ENCODE results near the gene ARHGAP11A.
A peak's percentile ranks its signal among the peaks of the same experiment; 100 is the strongest.
"Not testable (repeated sequence)": the region's sequence is repeated elsewhere in the genome, so short reads cannot be mapped to it uniquely, and the experiment has no call there.

ARHGAP11A gene

GRCh38 chr15:32615051-32615870 is at the start of gene ARHGAP11A:
Gene ARHGAP11A, plus strand, starts transcription at chr15:32615504. Its CDS starts 708 bp downstream, at chr15:32616212.
- DNase-seq (ENCODE audit: low spot score) = peak; percentile 94

- DNase-seq (ENCODE audit: low spot score) = not testable (repeated sequence)
Observed at GRCh38 chr15:32568988-32569387, 46.3 kb upstream of the ARHGAP11A start.

GRCh38 chr15:32578482-32578881 is 36.8 kb upstream of the ARHGAP11A start:
- not testable (repeated sequence) for DNase-seq (ENCODE audit: low spot score)

GRCh38 chr15:32585844-32586243 is 29.5 kb upstream of the ARHGAP11A start:
- DNase-seq (ENCODE audit: low spot score) = not testable (repeated sequence)

- not testable (repeated sequence) for DNase-seq (ENCODE audit: low spot score)
Observed at GRCh38 chr15:32593151-32593550, 22.2 kb upstream of the ARHGAP11A start, which contains the start of gene GOLGA8N. Gene GOLGA8N, plus strand, starts transcription at chr15:32593456.

GRCh38 chr15:32609518-32609917 is 5.8 kb upstream of the ARHGAP11A start:
- not testable (repeated sequence) for DNase-seq (ENCODE audit: low spot score)

- peak; percentile 42 for DNase-seq (ENCODE audit: low spot score)
Observed at GRCh38 chr15:32610719-32611118, 4.6 kb upstream of the ARHGAP11A start.

- not testable (repeated sequence) for DNase-seq (ENCODE audit: low spot score)
Observed at GRCh38 chr15:32614712-32615050, 623 bp upstream of the ARHGAP11A start.

- DNase-seq (ENCODE audit: low spot score) = peak; percentile 8
Observed at GRCh38 chr15:32615871-32616426, 645 bp downstream of the ARHGAP11A start.

- DNase-seq (ENCODE audit: low spot score) = no peak
Observed at GRCh38 chr15:32636410-32636809, 21.1 kb downstream of the ARHGAP11A start.

GRCh38 chr15:32636908-32637567 is 21.7 kb downstream of the ARHGAP11A start:
- no peak for DNase-seq (ENCODE audit: low spot score)

- DNase-seq (ENCODE audit: low spot score) = no peak
Observed at GRCh38 chr15:32637704-32638103, 22.4 kb downstream of the ARHGAP11A start.

GRCh38 chr15:32641517-32642059 is 26.3 kb downstream of the ARHGAP11A start, which contains the start of gene SCG5:
Gene SCG5, plus strand, starts transcription at chr15:32641710. Its CDS starts 1,883 bp downstream, at chr15:32643593.
- DNase-seq (ENCODE audit: low spot score) = no peak

GRCh38 chr15:32642667-32643435 is 27.5 kb downstream of the ARHGAP11A start:
- DNase-seq (ENCODE audit: low spot score) = no peak

- DNase-seq (ENCODE audit: low spot score) = no peak
Observed at GRCh38 chr15:32643907-32644445, 28.7 kb downstream of the ARHGAP11A start.

GRCh38 chr15:32646291-32646690 is 31.0 kb downstream of the ARHGAP11A start:
- DNase-seq (ENCODE audit: low spot score) = no peak

GRCh38 chr15:32649342-32649741 is 34.0 kb downstream of the ARHGAP11A start:
- DNase-seq (ENCODE audit: low spot score) = no peak

- DNase-seq (ENCODE audit: low spot score) = peak; percentile 50
Observed at GRCh38 chr15:32651229-32651837, 36.0 kb downstream of the ARHGAP11A start.

GRCh38 chr15:32652178-32652577 is 36.9 kb downstream of the ARHGAP11A start:
- DNase-seq (ENCODE audit: low spot score) = no peak

GRCh38 chr15:32656091-32656490 is 40.8 kb downstream of the ARHGAP11A start:
- no peak for DNase-seq (ENCODE audit: low spot score)

- DNase-seq (ENCODE audit: low spot score) = no peak
Observed at GRCh38 chr15:32656496-32656895, 41.2 kb downstream of the ARHGAP11A start.

All from hematopoietic multipotent progenitor cell treated with erythropoietin and hydrocortisone succinate and interleukin-3 and kit ligand, for 17 days (in vitro differentiated cells).